NT2/D1 (cell line): ENCODE measurements around the gene IFT57.

Source experiments
- DNase-seq: peaks from one replicate; pipeline ENCODE4 v3.0.0-alpha.2; 2011; ENCODE audit warnings: low read depth, low spot score
- H3K27me3 ChIP-seq: 2 replicates; pipeline ENCODE4 v1.6.0; 2011; ENCODE audit warnings: mild to moderate bottlenecking; ENCODE audit not compliant: insufficient read length, insufficient read depth
- H3K36me3 ChIP-seq: 2 replicates; pipeline ENCODE4 v1.6.1; 2011; ENCODE audit warnings: mild to moderate bottlenecking, low read length, mixed read lengths; ENCODE audit not compliant: insufficient read depth, insufficient read length
- H3K4me1 ChIP-seq: 2 replicates; pipeline ENCODE4 v1.5.1; 2011; ENCODE audit not compliant: insufficient read depth, insufficient read length
- H3K4me3 ChIP-seq: 2 replicates; pipeline ENCODE4 v1.5.1; 2011; ENCODE audit warnings: low read depth; ENCODE audit not compliant: insufficient read length
- H3K9ac ChIP-seq: 2 replicates; pipeline ENCODE4 v1.6.0; 2011; ENCODE audit warnings: low read depth; ENCODE audit not compliant: insufficient read length
- H3K9me3 ChIP-seq: 2 replicates; pipeline ENCODE4 v1.5.1; 2011; ENCODE audit warnings: mild to moderate bottlenecking, low read length; ENCODE audit not compliant: insufficient read depth
- SUZ12 ChIP-seq: IDR thresholded peaks from 2 replicates; pipeline ENCODE4 v1.6.1; 2011; ENCODE audit not compliant: insufficient read length, insufficient read depth; ENCODE audit errors: extremely low read depth
- YY1 ChIP-seq: IDR thresholded peaks from 2 replicates; pipeline ENCODE4 v1.6.1; 2011; ENCODE audit not compliant: insufficient read length, insufficient read depth
- ZNF274 ChIP-seq: IDR thresholded peaks from 2 replicates; pipeline ENCODE4 v1.6.1; 2011; ENCODE audit warnings: mild to moderate bottlenecking, low read depth, low read length

Gene IFT57

DNA sequence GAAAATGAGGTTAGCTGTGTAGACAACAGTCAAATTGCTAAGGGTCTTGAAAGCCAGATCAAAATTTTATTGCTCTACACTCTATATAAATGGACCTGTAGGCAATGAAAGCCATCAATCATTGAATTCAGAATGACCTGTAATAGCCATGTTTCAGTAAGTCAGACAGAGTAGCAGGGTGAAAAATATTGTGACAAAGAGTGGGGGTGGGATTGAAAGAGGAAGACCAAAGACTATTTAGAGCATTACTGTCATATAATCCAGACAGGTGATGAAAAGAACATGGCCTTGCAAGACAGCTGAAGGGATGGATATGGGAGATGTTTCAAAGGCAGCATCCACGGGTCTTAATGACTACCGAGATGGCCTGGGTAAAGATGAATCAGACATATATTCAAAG lies 22.2 kb downstream of the IFT57 start:
- DNase-seq: no peak
- no peaks in the 10 kb centered on the region for H3K4me1 ChIP-seq
- H3K9ac ChIP-seq: no peak overlapping the region
- no peaks in the 10 kb centered on the region for H3K9me3 ChIP-seq
- H3K4me3 ChIP-seq: no peak overlapping the region
- H3K27me3 ChIP-seq: no peaks in the 10 kb centered on the region
- H3K36me3 ChIP-seq: no peaks in the 10 kb centered on the region
- TF ChIP-seq ZNF274 (no peak), SUZ12 (no peak), YY1 (no peak)

- no peak overlapping the region for H3K9ac ChIP-seq
- TF ChIP-seq ZNF274 (no peak), SUZ12 (no peak), YY1 (no peak)
- peaks cover 21% of the 10 kb centered on the region for H3K36me3 ChIP-seq
- no peak for DNase-seq
- no peak overlapping the region for H3K4me3 ChIP-seq
- no peaks in the 10 kb centered on the region for H3K4me1 ChIP-seq
- no peaks in the 10 kb centered on the region for H3K9me3 ChIP-seq
- H3K27me3 ChIP-seq: no peaks in the 10 kb centered on the region
These were observed 30.8 kb downstream of the IFT57 start for GRCh38 chr3:108191394-108191793.

DNA sequence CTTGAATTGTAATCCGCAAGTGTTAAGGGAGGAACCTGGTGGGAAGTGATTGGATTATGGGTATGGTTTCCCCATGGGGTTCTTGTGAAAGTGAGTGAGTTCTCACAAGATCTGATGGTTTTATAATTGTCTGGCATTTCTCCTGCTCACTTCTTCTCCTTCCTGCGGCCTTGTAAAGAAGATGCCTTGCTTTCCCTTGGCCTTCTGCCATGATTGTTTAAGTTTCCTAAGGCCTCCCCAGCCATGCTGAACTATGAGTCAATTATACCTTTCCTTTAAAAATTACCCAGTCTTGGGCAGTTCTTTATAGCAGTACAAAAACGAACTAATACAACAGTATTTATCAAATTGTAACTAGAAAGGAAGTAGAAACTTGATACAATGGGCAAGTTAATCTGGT lies 31.9 kb downstream of the IFT57 start:
- Histone ChIP-seq H3K9ac (no peak overlapping the region), H3K36me3 (peaks cover 21% of the 10 kb centered on the region), H3K9me3 (no peaks in the 10 kb centered on the region), H3K27me3 (no peaks in the 10 kb centered on the region), H3K4me1 (no peaks in the 10 kb centered on the region), H3K4me3 (no peak overlapping the region)
- DNase-seq: no peak
- no peak for TF ChIP-seq YY1
- no peak for TF ChIP-seq SUZ12
- TF ChIP-seq ZNF274: no peak

- Histone ChIP-seq H3K27me3 (no peaks in the 10 kb centered on the region), H3K4me3 (no peak overlapping the region), H3K4me1 (no peaks in the 10 kb centered on the region), H3K9me3 (no peaks in the 10 kb centered on the region), H3K9ac (no peak overlapping the region), H3K36me3 (peaks cover 25% of the 10 kb centered on the region)
- no peak for TF ChIP-seq ZNF274
- no peak for TF ChIP-seq YY1
- TF ChIP-seq SUZ12: no peak
- DNase-seq: no peak
These were observed 32.8 kb downstream of the IFT57 start for GRCh38 chr3:108189440-108189839.

DNA sequence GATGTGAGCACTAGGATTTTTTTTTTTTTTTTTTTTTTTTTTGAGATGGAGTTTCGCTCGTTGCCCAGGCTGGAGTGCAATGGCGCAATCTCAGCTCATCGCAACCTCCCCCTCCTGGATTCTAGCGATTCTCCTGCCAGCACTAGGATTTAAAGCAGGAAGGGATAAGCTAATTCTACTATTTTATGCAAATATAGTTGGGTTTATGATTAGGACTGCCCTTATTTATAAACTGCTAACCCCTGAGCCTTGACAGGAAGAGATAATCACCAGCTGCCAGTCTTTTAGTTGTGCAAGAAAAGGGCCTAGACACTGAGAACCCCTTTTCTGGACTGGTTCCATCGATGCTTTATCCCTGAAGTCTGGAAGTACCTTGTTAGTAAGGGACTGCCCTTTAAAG lies 36.7 kb downstream of the IFT57 start:
- Histone ChIP-seq H3K9ac (no peak overlapping the region), H3K36me3 (peaks cover 16% of the 10 kb centered on the region)
- TF ChIP-seq ZNF274 (no peak), YY1 (no peak), SUZ12 (no peak)

DNA sequence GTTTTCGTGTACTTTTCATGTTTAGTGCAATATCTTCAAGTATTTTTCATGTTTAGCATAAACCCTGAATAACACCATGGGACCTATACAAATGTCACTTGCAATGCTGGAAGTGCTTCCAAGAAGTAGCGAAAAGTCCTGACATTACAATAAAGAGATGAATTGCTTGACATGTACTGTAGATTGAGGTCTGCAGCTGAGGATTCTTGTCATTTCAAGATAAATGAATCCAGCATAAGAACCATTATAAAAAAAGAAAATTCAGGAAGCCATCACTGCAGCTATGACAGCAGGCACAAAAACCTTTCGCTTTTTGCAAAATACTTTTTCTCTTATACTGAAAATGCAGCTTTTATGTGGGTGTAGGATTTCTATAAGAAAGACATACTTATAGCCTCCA lies 37.4 kb downstream of the IFT57 start:
- Histone ChIP-seq H3K9ac (no peak overlapping the region), H3K4me3 (no peak overlapping the region), H3K36me3 (peaks cover 11% of the 10 kb centered on the region), H3K9me3 (no peaks in the 10 kb centered on the region), H3K27me3 (no peaks in the 10 kb centered on the region), H3K4me1 (no peaks in the 10 kb centered on the region)
- no peak for DNase-seq
- TF ChIP-seq YY1: no peak
- no peak for TF ChIP-seq ZNF274
- no peak for TF ChIP-seq SUZ12

More for the DNA sequence above, 36.7 kb downstream of the IFT57 start:
- Histone ChIP-seq H3K27me3 (no peaks in the 10 kb centered on the region), H3K9me3 (no peaks in the 10 kb centered on the region), H3K4me3 (no peak overlapping the region), H3K4me1 (no peaks in the 10 kb centered on the region)
- DNase-seq: no peak

DNA sequence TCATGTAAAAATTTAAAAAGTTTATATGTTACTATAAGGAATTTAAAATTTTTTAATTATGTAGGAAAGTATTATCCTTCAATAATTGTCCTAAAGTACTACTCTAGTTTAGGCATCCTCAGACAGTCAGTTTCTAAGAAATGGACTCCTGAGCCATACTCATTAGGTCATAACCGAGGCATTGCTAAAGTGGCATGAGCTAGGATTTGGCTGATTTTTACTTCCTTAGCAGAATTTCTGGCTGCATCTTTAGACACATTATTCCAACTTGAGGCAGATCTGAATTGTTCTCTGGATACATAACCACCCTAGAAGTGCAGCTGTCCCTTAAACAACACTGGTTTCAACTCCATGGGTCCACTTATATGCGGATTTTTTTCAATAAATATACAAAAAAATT lies 38.3 kb downstream of the IFT57 start:
- no peak for DNase-seq
- H3K4me1 ChIP-seq: no peaks in the 10 kb centered on the region
- no peak overlapping the region for H3K9ac ChIP-seq
- H3K27me3 ChIP-seq: no peaks in the 10 kb centered on the region
- H3K4me3 ChIP-seq: no peak overlapping the region
- TF ChIP-seq YY1: no peak
- no peak for TF ChIP-seq ZNF274
- TF ChIP-seq SUZ12: no peak
- peaks cover 6% of the 10 kb centered on the region for H3K36me3 ChIP-seq
- H3K9me3 ChIP-seq: no peaks in the 10 kb centered on the region
